A549 (cell line): ENCODE data around the gene COA7.

Experiments
- BCL3 ChIP-seq: fragments of >200 bp; sonication (Bioruptor Twin); formaldehyde crosslinking; IDR thresholded peaks from 3 replicates; pipeline ENCODE4 v1.6.1; 2016
- BHLHE40 ChIP-seq: IDR thresholded peaks from 2 replicates; pipeline ENCODE4 v1.6.1; 2012; ENCODE audit warnings: low read depth, low read length, inconsistent platforms
- CEBPB ChIP-seq, 2 experiments: fragments of >200 bp in 1 of 2; sonication (Bioruptor Twin) in 1 of 2; formaldehyde crosslinking in 1 of 2; IDR thresholded peaks; 2 replicates each; pipeline ENCODE4 v1.6.1; 2012 to 2016
- CTCF ChIP-seq: fragments of >200 bp; sonication (Bioruptor Twin); formaldehyde crosslinking; IDR thresholded peaks from 3 replicates; pipeline ENCODE4 v1.5.1; 2016
- KDM1A ChIP-seq: fragments of 200-600 bp; sonication (generic); IDR thresholded peaks from 2 replicates; pipeline ENCODE4 v1.6.1; 2016; ENCODE audit warnings: low read depth, mild to moderate bottlenecking
- KDM5A ChIP-seq: fragments of 200-600 bp; sonication (generic); IDR thresholded peaks from 2 replicates; pipeline ENCODE4 v1.6.1; 2016; ENCODE audit warnings: antibody characterized with exemption, mild to moderate bottlenecking
- RAD21 ChIP-seq, 2 experiments: fragments of >200 bp in 1 of 2; sonication (Bioruptor Twin) in 1 of 2; formaldehyde crosslinking in 1 of 2; IDR thresholded peaks in 1 of 2; conservative IDR thresholded peaks in 1 of 2; 2 replicates in 1 of 2; 3 replicates in 1 of 2; pipeline ENCODE4 v1.6.1; 2012 to 2018; ENCODE audit warnings: inconsistent platforms in 1 of 2
- RNF2 ChIP-seq: fragments of 200-600 bp; sonication (generic); IDR thresholded peaks from 2 replicates; pipeline ENCODE4 v1.6.1; 2016; ENCODE audit warnings: low read depth, mild to moderate bottlenecking, antibody characterized with exemption, moderate library complexity, borderline replicate concordance
- TP53 ChIP-seq: fragments of 250-450 bp; sonication (Bioruptor Pico); IDR thresholded peaks from 2 replicates; pipeline ENCODE4 v1.5.0; 2021; ENCODE audit warnings: mild to moderate bottlenecking, moderate library complexity

GRCh38 chr1:52738893-52739292 lies 40.7 kb upstream of the COA7 start:
- no peak for TF ChIP-seq BCL3
- TF ChIP-seq BHLHE40 = no peak
- no peak for TF ChIP-seq CEBPB (IDR thresholded peaks at IDR 0.05)
- no peak for TF ChIP-seq CTCF
- no peak for TF ChIP-seq RAD21 (conservative IDR thresholded peaks at IDR 0.05 in 1 of 2, IDR thresholded peaks at IDR 0.05 in 1 of 2)
- TF ChIP-seq KDM1A = no peak
- TF ChIP-seq RNF2 = no peak
- TF ChIP-seq KDM5A = no peak
- TF ChIP-seq TP53 (CRISPR knock-in tag) = no peak
